GM23338 (cell line): ENCODE data around the gene DNAAF3. TPM values are rescaled to one million over a fixed set of nuclear protein-coding genes. Genes with fewer than 3 reads are reported as not detected.

Source experiments
- ATAC-seq: fragments of 200-7000 bp; cut with Tn5 transposase; 3 replicates; pipeline ENCODE4 v1.9.1; 2020
- DNase-seq: peaks from one replicate; pipeline ENCODE4 v3.0.0-alpha.2; 2015; ENCODE audit warnings: low spot score
- H2AFZ ChIP-seq: fragments of 200-600 bp; sonication (generic); 2 replicates; pipeline ENCODE4 v1.8.0; 2016; ENCODE audit warnings: antibody characterized with exemption, mild to moderate bottlenecking, moderate library complexity
- H3F3A ChIP-seq: fragments of 200-600 bp; sonication (generic); replicated peaks from 2 replicates; pipeline ENCODE4 v1.8.0; 2017; ENCODE audit warnings: antibody characterized with exemption, mixed run types, low read depth
- H3K27ac ChIP-seq: fragments of 200-600 bp; sonication (generic); 2 replicates; pipeline ENCODE4 v1.6.1; 2016; ENCODE audit warnings: low read depth
- H3K27me3 ChIP-seq: fragments of 200-600 bp; sonication (generic); 2 replicates; pipeline ENCODE4 v1.8.0; 2016; ENCODE audit warnings: mild to moderate bottlenecking, mixed run types, moderate library complexity; ENCODE audit not compliant: insufficient read depth
- H3K36me3 ChIP-seq: fragments of 200-600 bp; sonication (generic); 2 replicates; pipeline ENCODE4 v1.8.0; 2016; ENCODE audit warnings: mild to moderate bottlenecking; ENCODE audit not compliant: insufficient read depth
- H3K4me1 ChIP-seq: fragments of 200-600 bp; sonication (generic); 2 replicates; pipeline ENCODE4 v1.8.0; 2016; ENCODE audit warnings: mild to moderate bottlenecking, moderate library complexity; ENCODE audit not compliant: insufficient read depth
- H3K4me2 ChIP-seq: fragments of 200-600 bp; sonication (generic); 2 replicates; pipeline ENCODE4 v1.7.1; 2017; ENCODE audit warnings: mixed run types
- H3K4me3 ChIP-seq: fragments of 200-600 bp; sonication (generic); 2 replicates; pipeline ENCODE4 v1.6.1; 2016; ENCODE audit warnings: mixed run types
- H3K79me2 ChIP-seq: fragments of 200-600 bp; sonication (generic); replicated peaks from 2 replicates; pipeline ENCODE4 v1.8.0; 2017; ENCODE audit warnings: mild to moderate bottlenecking; ENCODE audit not compliant: insufficient read depth
- H3K9me2 ChIP-seq: fragments of 200-600 bp; sonication (generic); 2 replicates; pipeline ENCODE4 v1.8.0; 2017; ENCODE audit not compliant: insufficient read depth
- H4K20me1 ChIP-seq: fragments of 200-600 bp; sonication (generic); replicated peaks from 2 replicates; pipeline ENCODE4 v1.8.0; 2017; ENCODE audit warnings: mild to moderate bottlenecking; ENCODE audit not compliant: insufficient read depth
- H3K27ac Mint-ChIP-seq: 2 replicates; pipeline ENCODE4 v1.8.0; 2020; ENCODE audit warnings: inconsistent platforms, mild to moderate bottlenecking, moderate library complexity, mixed read lengths
- H3K27me3 Mint-ChIP-seq: 3 replicates; pipeline ENCODE4 v1.8.0; 2022; ENCODE audit warnings: low read depth, mild to moderate bottlenecking, moderate library complexity, mixed read lengths, inconsistent platforms; ENCODE audit not compliant: insufficient read depth, poor library complexity
- H3K36me3 Mint-ChIP-seq: 3 replicates; pipeline ENCODE4 v1.8.0; 2021; ENCODE audit warnings: low read depth, mild to moderate bottlenecking, inconsistent platforms, moderate library complexity, mixed read lengths
- H3K4me1 Mint-ChIP-seq: 3 replicates; pipeline ENCODE4 v1.8.0; 2020; ENCODE audit warnings: mild to moderate bottlenecking, inconsistent platforms, mixed read lengths
- H3K4me3 Mint-ChIP-seq: 3 replicates; pipeline ENCODE4 v1.8.0; 2021; ENCODE audit warnings: moderate library complexity, mild to moderate bottlenecking, inconsistent platforms, mixed read lengths
- H3K9me3 Mint-ChIP-seq: 3 replicates; pipeline ENCODE4 v1.8.0; 2020; ENCODE audit warnings: moderate library complexity, mild to moderate bottlenecking, inconsistent platforms, mixed read lengths
- CREB1 ChIP-seq: fragments of 250-450 bp; sonication (Bioruptor Pico); IDR thresholded peaks from 2 replicates; pipeline ENCODE4 v1.5.0; 2020; ENCODE audit warnings: low read depth, mild to moderate bottlenecking, moderate library complexity
- ETS1 ChIP-seq: IDR thresholded peaks from 2 replicates; pipeline ENCODE4 v1.6.1; 2016; ENCODE audit warnings: antibody characterized with exemption
- EZH2 ChIP-seq: fragments of 200-600 bp; sonication (generic); IDR thresholded peaks from one replicate; pipeline ENCODE4 v1.8.0; 2017; ENCODE audit warnings: antibody characterized with exemption, mild to moderate bottlenecking, low read depth; ENCODE audit not compliant: unreplicated experiment
- EZH2phosphoT487 ChIP-seq: fragments of 200-600 bp; sonication (generic); IDR thresholded peaks from one replicate; pipeline ENCODE4 v1.8.1; 2018; ENCODE audit warnings: antibody characterized with exemption; ENCODE audit not compliant: unreplicated experiment
- JUNB ChIP-seq: IDR thresholded peaks from one replicate; pipeline ENCODE4 v1.6.1; 2016; ENCODE audit warnings: antibody characterized with exemption; ENCODE audit not compliant: unreplicated experiment
- NANOG ChIP-seq: IDR thresholded peaks from 2 replicates; pipeline ENCODE4 v1.6.1; 2016; ENCODE audit warnings: antibody characterized with exemption, borderline replicate concordance
- POLR2AphosphoS5 ChIP-seq: IDR thresholded peaks from 2 replicates; pipeline ENCODE4 v1.6.1; 2016; ENCODE audit warnings: antibody characterized with exemption, low read depth
- REST ChIP-seq: IDR thresholded peaks from one replicate; pipeline ENCODE4 v1.6.1; 2018; ENCODE audit warnings: antibody characterized with exemption; ENCODE audit not compliant: unreplicated experiment
- STAT1 ChIP-seq: IDR thresholded peaks from one replicate; pipeline ENCODE4 v1.6.1; 2016; ENCODE audit warnings: antibody characterized with exemption; ENCODE audit not compliant: unreplicated experiment
- ZNF114 ChIP-seq: fragments of 250-450 bp; sonication (Bioruptor Pico); IDR thresholded peaks from 2 replicates; pipeline ENCODE4 v1.5.0; 2020; ENCODE audit warnings: mild to moderate bottlenecking, moderate library complexity
- ZNF331 ChIP-seq: fragments of 250-450 bp; sonication (Bioruptor Pico); IDR thresholded peaks from 2 replicates; pipeline ENCODE4 v1.5.0; 2020; ENCODE audit warnings: low read depth, mild to moderate bottlenecking, moderate library complexity
- polyA plus RNA-seq: library from polyadenylated mRNA; unstranded; fragments of >200 nt; fragmentation: Nextera tagmentation; extraction: Ambion mirVana; gene quantifications from 2 replicates; pipeline ENCODE4 v1.2.1, GENCODE V29; 2016
- total RNA-seq: library from RNA; depleted of rRNA; stranded (reverse); fragments of >200 nt; shearing (Covaris generic); gene quantifications from 2 replicates; pipeline ENCODE4 v1.2.3, GENCODE V29; 2014
- TF ChIP-seq, protein P1 (sequence below), 2 experiments: fragments of 200-600 bp in 1 of 2; sonication (generic) in 1 of 2; conservative IDR thresholded peaks; 2 replicates each; pipeline versions ENCODE4 v1.5.1 to v1.6.1; 2016 to 2017; ENCODE audit warnings: antibody characterized with exemption in 2 of 2, low read depth in 2 of 2, mild to moderate bottlenecking in 2 of 2, moderate library complexity in 1 of 2
- TF ChIP-seq, protein P2 (sequence below): fragments of 250-450 bp; sonication (Bioruptor Pico); IDR thresholded peaks from 2 replicates; pipeline ENCODE4 v1.5.0; 2020; ENCODE audit warnings: mild to moderate bottlenecking, moderate library complexity

The DNAAF3 gene
- total and polyA plus RNA-seq, 2 experiments from 2014 or later = 8.5 to 9.0 TPM

GRCh38 chr19:55145232-55145631 is 21.2 kb downstream of the DNAAF3 start:
- H3K9me3 Mint-ChIP-seq = no peaks in the 10 kb centered on the region; the same call in 2 of the 3 replicates
- peak overlapping the region; percentile 74; the same call in 1 of the 2 replicates for H3K4me3 ChIP-seq
- peak overlapping the region; percentile 66; the same call in 1 of the 2 replicates for H3K4me2 ChIP-seq
- peaks cover 30% of the 10 kb centered on the region for H3K4me1 Mint-ChIP-seq
- no peak overlapping the region for H3K27ac Mint-ChIP-seq
- peaks cover 13% of the 10 kb centered on the region; the same call in 1 of the 2 replicates for H3K27me3 ChIP-seq
- TF ChIP-seq ETS1 (no peak), CREB1 (CRISPR knock-in tag) (no peak), STAT1 (no peak), POLR2AphosphoS5 (no peak), ZNF331 (CRISPR knock-in tag) (no peak), JUNB (no peak), NANOG (no peak), EZH2phosphoT487 (no peak), EZH2 (no peak), ZNF114 (CRISPR knock-in tag) (no peak), REST (no peak)
- TF ChIP-seq, protein P1, sequence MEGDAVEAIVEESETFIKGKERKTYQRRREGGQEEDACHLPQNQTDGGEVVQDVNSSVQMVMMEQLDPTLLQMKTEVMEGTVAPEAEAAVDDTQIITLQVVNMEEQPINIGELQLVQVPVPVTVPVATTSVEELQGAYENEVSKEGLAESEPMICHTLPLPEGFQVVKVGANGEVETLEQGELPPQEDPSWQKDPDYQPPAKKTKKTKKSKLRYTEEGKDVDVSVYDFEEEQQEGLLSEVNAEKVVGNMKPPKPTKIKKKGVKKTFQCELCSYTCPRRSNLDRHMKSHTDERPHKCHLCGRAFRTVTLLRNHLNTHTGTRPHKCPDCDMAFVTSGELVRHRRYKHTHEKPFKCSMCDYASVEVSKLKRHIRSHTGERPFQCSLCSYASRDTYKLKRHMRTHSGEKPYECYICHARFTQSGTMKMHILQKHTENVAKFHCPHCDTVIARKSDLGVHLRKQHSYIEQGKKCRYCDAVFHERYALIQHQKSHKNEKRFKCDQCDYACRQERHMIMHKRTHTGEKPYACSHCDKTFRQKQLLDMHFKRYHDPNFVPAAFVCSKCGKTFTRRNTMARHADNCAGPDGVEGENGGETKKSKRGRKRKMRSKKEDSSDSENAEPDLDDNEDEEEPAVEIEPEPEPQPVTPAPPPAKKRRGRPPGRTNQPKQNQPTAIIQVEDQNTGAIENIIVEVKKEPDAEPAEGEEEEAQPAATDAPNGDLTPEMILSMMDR (conservative IDR thresholded peaks at IDR 0.05; ENCODE audit: low read depth in 2 of 2) = no peak
- TF ChIP-seq, protein P2, sequence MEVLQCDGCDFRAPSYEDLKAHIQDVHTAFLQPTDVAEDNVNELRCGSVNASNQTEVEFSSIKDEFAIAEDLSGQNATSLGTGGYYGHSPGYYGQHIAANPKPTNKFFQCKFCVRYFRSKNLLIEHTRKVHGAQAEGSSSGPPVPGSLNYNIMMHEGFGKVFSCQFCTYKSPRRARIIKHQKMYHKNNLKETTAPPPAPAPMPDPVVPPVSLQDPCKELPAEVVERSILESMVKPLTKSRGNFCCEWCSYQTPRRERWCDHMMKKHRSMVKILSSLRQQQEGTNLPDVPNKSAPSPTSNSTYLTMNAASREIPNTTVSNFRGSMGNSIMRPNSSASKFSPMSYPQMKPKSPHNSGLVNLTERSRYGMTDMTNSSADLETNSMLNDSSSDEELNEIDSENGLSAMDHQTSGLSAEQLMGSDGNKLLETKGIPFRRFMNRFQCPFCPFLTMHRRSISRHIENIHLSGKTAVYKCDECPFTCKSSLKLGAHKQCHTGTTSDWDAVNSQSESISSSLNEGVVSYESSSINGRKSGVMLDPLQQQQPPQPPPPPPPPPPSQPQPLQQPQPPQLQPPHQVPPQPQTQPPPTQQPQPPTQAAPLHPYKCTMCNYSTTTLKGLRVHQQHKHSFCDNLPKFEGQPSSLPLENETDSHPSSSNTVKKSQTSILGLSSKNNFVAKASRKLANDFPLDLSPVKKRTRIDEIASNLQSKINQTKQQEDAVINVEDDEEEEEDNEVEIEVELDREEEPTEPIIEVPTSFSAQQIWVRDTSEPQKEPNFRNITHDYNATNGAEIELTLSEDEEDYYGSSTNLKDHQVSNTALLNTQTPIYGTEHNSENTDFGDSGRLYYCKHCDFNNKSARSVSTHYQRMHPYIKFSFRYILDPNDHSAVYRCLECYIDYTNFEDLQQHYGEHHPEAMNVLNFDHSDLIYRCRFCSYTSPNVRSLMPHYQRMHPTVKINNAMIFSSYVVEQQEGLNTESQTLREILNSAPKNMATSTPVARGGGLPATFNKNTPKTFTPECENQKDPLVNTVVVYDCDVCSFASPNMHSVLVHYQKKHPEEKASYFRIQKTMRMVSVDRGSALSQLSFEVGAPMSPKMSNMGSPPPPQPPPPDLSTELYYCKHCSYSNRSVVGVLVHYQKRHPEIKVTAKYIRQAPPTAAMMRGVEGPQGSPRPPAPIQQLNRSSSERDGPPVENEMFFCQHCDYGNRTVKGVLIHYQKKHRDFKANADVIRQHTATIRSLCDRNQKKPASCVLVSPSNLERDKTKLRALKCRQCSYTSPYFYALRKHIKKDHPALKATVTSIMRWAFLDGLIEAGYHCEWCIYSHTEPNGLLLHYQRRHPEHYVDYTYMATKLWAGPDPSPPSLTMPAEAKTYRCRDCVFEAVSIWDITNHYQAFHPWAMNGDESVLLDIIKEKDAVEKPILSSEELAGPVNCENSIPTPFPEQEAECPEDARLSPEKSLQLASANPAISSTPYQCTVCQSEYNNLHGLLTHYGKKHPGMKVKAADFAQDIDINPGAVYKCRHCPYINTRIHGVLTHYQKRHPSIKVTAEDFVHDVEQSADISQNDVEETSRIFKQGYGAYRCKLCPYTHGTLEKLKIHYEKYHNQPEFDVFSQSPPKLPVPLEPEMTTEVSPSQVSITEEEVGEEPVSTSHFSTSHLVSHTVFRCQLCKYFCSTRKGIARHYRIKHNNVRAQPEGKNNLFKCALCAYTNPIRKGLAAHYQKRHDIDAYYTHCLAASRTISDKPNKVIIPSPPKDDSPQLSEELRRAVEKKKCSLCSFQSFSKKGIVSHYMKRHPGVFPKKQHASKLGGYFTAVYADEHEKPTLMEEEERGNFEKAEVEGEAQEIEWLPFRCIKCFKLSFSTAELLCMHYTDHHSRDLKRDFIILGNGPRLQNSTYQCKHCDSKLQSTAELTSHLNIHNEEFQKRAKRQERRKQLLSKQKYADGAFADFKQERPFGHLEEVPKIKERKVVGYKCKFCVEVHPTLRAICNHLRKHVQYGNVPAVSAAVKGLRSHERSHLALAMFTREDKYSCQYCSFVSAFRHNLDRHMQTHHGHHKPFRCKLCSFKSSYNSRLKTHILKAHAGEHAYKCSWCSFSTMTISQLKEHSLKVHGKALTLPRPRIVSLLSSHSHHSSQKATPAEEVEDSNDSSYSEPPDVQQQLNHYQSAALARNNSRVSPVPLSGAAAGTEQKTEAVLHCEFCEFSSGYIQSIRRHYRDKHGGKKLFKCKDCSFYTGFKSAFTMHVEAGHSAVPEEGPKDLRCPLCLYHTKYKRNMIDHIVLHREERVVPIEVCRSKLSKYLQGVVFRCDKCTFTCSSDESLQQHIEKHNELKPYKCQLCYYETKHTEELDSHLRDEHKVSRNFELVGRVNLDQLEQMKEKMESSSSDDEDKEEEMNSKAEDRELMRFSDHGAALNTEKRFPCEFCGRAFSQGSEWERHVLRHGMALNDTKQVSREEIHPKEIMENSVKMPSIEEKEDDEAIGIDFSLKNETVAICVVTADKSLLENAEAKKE (CRISPR knock-in tag) = no peak
- H3F3A ChIP-seq = peaks cover 11% of the 10 kb centered on the region; the same call in 1 of the 2 replicates
- peaks cover 22% of the 10 kb centered on the region for H3K4me1 ChIP-seq
- H3K79me2 ChIP-seq = no peaks in the 10 kb centered on the region
- peaks cover 15% of the 10 kb centered on the region for H3K27me3 Mint-ChIP-seq
- H3K9me2 ChIP-seq = no peaks in the 10 kb centered on the region
- peaks cover 14% of the 10 kb centered on the region for H3K36me3 Mint-ChIP-seq
- DNase-seq = no peak
- H3K36me3 ChIP-seq = no peaks in the 10 kb centered on the region
- no peak for ATAC-seq
- no peaks in the 10 kb centered on the region; the same call in 1 of the 2 replicates for H4K20me1 ChIP-seq
- H3K4me3 Mint-ChIP-seq = peak overlapping the region; percentile 65
- H3K27ac ChIP-seq = no peak overlapping the region
- H2AFZ ChIP-seq = no peak overlapping the region
